Effector CD8-positive, alpha-beta T cell (primary cell): Measurements from ENCODE around the gene POLD1.

Experiments
- DNase-seq: peaks from one replicate; lab custom pipeline; 2025; lab: John Stamatoyannopoulos, UW

Gene POLD1

DNA sequence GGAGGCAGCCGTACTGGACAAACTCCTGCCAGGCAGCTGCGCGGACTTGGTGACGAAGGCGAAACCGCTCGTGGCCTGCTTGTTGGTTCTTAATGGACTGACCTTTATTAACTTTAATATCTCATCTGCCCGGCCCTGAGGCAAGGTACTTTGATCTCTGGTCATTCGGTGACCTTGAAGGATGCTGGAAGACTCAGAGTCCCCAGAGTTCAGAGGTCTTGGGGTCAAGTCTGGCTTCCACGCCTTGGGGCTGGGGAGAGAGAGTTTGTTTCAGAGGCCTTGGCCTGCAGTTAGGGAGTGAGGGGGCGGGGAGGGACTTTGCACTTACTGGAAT, 82.5 kb downstream of the POLD1 start:
- no peak for DNase-seq

DNA sequence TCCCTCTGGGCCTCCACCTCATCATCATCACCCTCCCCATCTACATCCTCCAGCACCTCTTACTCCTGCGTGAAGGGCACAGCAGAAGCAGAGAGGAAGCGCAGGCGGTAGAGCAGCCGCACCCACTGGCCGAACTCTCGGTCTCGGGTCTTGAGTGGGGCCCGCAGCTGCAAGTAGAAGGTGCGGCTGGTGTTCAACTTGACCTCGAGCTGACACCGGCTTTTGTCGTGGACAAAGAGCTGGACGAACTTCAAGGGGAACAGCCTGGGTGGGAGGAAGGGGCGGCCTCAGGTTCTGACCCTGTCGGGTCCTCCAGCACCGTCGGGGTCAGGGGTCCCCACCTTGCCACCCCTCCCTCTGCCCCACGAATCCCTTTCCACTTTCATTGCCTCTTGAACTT, 83.4 kb downstream of the POLD1 start:
- DNase-seq: no peak
